Right renal pelvis (tissue), 4 donors: Measurements from ENCODE around the gene EML6. TPM values are rescaled to one million over a fixed set of nuclear protein-coding genes. Genes with fewer than 3 reads are reported as not detected.

ENCODE experiments used
- DNase-seq, 4 donors: peaks; one replicate each; pipeline ENCODE4 v3.0.0-alpha.2; 2013; ENCODE audit warnings: low read depth in 4 of 4, low spot score in 3 of 4, missing footprints in 1 of 4
- polyA plus RNA-seq, 4 donors: library from polyadenylated mRNA; unstranded; fragments of 120-200 nt; gene quantifications; one replicate each; pipeline ENCODE4 v1.2.1, GENCODE V29; 2013; ENCODE audit not compliant: insufficient read length in 4 of 4

EML6 gene
- polyA plus RNA-seq, 4 donors, result 10.7 to 16.4 (median 12.1) TPM

- no peak for DNase-seq
These were observed 66.4 kb downstream of the EML6 start for GRCh38 chr2:54789878-54790277.

- no peak for DNase-seq
These were observed 68.4 kb downstream of the EML6 start for GRCh38 chr2:54791831-54792230.

GRCh38 chr2:54797307-54797706 is 73.8 kb downstream of the EML6 start:
- no peak for DNase-seq

- DNase-seq, result no peak
These were observed 77.9 kb downstream of the EML6 start for GRCh38 chr2:54801352-54801751.

- no peak for DNase-seq
These were observed 80.6 kb downstream of the EML6 start for GRCh38 chr2:54803783-54804751.

- DNase-seq, result no peak
These were observed 81.8 kb downstream of the EML6 start for GRCh38 chr2:54805255-54805654.

GRCh38 chr2:54806975-54807374 is 83.5 kb downstream of the EML6 start:
- DNase-seq, result no peak

- DNase-seq, result no peak
These were observed 85.2 kb downstream of the EML6 start for GRCh38 chr2:54808661-54809060.

GRCh38 chr2:54809819-54810218 is 86.4 kb downstream of the EML6 start:
- no peak for DNase-seq

GRCh38 chr2:54810246-54810645 is 86.8 kb downstream of the EML6 start:
- no peak for DNase-seq

GRCh38 chr2:54813584-54813983 is 90.1 kb downstream of the EML6 start:
- no peak for DNase-seq

GRCh38 chr2:54814389-54815147 is 91.1 kb downstream of the EML6 start:
- no peak for DNase-seq

- no peak for DNase-seq
These were observed 91.7 kb downstream of the EML6 start for GRCh38 chr2:54815148-54815539.

- no peak for DNase-seq
These were observed 94.8 kb downstream of the EML6 start for GRCh38 chr2:54818226-54818625.

- no peak for DNase-seq
These were observed 97.1 kb downstream of the EML6 start for GRCh38 chr2:54820558-54820957.

GRCh38 chr2:54824567-54824966 is 101.1 kb downstream of the EML6 start:
- no peak for DNase-seq

- DNase-seq, result no peak
These were observed 107.1 kb downstream of the EML6 start for GRCh38 chr2:54830546-54830945.

GRCh38 chr2:54831480-54831879 is 108.0 kb downstream of the EML6 start:
- no peak for DNase-seq

- no peak for DNase-seq
These were observed 111.3 kb downstream of the EML6 start for GRCh38 chr2:54834721-54835120.

GRCh38 chr2:54836477-54836876 is 113.0 kb downstream of the EML6 start:
- no peak for DNase-seq

- DNase-seq, result peak; percentile 36 to 58 (median 47)
These were observed 115.1 kb downstream of the EML6 start for GRCh38 chr2:54838585-54839035.
